Measurements from ENCODE around the gene ACSL3.

ACSL3 gene

GRCh38 chr2:222942977-222943376 is 82.1 kb downstream of the ACSL3 start:
- no peak for DNase-seq (ENCODE audit: low spot score)

- no peak for DNase-seq (ENCODE audit: low spot score)
Measured at GRCh38 chr2:222943820-222944219, 83.0 kb downstream of the ACSL3 start.

- DNase-seq (ENCODE audit: low spot score): no peak
Measured at GRCh38 chr2:222944552-222944951, 83.7 kb downstream of the ACSL3 start.

- no peak for DNase-seq (ENCODE audit: low spot score)
Measured at GRCh38 chr2:222944971-222945740, 84.3 kb downstream of the ACSL3 start.

- no peak for DNase-seq (ENCODE audit: low spot score)
Measured at GRCh38 chr2:222945887-222946286, 85.1 kb downstream of the ACSL3 start.

GRCh38 chr2:222946700-222947287 is 86.0 kb downstream of the ACSL3 start:
- no peak for DNase-seq (ENCODE audit: low spot score)

GRCh38 chr2:222949073-222949472 is 88.2 kb downstream of the ACSL3 start:
- no peak for DNase-seq (ENCODE audit: low spot score)

GRCh38 chr2:222949690-222950323 is 89.0 kb downstream of the ACSL3 start:
- no peak for DNase-seq (ENCODE audit: low spot score)

GRCh38 chr2:222950638-222951285 is 89.9 kb downstream of the ACSL3 start:
- DNase-seq (ENCODE audit: low spot score): no peak

- DNase-seq (ENCODE audit: low spot score): peak; percentile 23
Measured at GRCh38 chr2:222952204-222952603, 91.4 kb downstream of the ACSL3 start.

- no peak for DNase-seq (ENCODE audit: low spot score)
Measured at GRCh38 chr2:222955008-222955407, 94.2 kb downstream of the ACSL3 start.

- no peak for DNase-seq (ENCODE audit: low spot score)
Measured at GRCh38 chr2:222959358-222959757, 98.5 kb downstream of the ACSL3 start.

GRCh38 chr2:222960126-222960525 is 99.3 kb downstream of the ACSL3 start:
- DNase-seq (ENCODE audit: low spot score): no peak

- DNase-seq (ENCODE audit: low spot score): no peak
Measured at GRCh38 chr2:222963641-222964040, 102.8 kb downstream of the ACSL3 start.

- no peak for DNase-seq (ENCODE audit: low spot score)
Measured at GRCh38 chr2:222964376-222965031, 103.7 kb downstream of the ACSL3 start.

GRCh38 chr2:222965555-222965954 is 104.7 kb downstream of the ACSL3 start:
- no peak for DNase-seq (ENCODE audit: low spot score)

- DNase-seq (ENCODE audit: low spot score): no peak
Measured at GRCh38 chr2:222968550-222969155, 107.8 kb downstream of the ACSL3 start.

- DNase-seq (ENCODE audit: low spot score): no peak
Measured at GRCh38 chr2:222969491-222969890, 108.7 kb downstream of the ACSL3 start.

GRCh38 chr2:222972420-222972819 is 111.6 kb downstream of the ACSL3 start:
- DNase-seq (ENCODE audit: low spot score): no peak

GRCh38 chr2:222973237-222973636 is 112.4 kb downstream of the ACSL3 start:
- no peak for DNase-seq (ENCODE audit: low spot score)

GRCh38 chr2:222973733-222974132 is 112.9 kb downstream of the ACSL3 start:
- DNase-seq (ENCODE audit: low spot score): no peak

- no peak for DNase-seq (ENCODE audit: low spot score)
Measured at GRCh38 chr2:222976521-222977061, 115.8 kb downstream of the ACSL3 start.

Data from hematopoietic multipotent progenitor cell treated with erythropoietin and hydrocortisone succinate and interleukin-3 and kit ligand, for 15 days (in vitro differentiated cells).